SK-N-SH (cell line): ENCODE data around the gene GMPR. TPM values are rescaled to one million over a fixed set of nuclear protein-coding genes. Genes with fewer than 3 reads are reported as not detected.

Experiments used
- CTCF ChIA-PET: fragments of 300-600, 350-600 bp; formaldehyde crosslinking; extraction: SDS; loops from one replicate; lab custom pipeline; 2021; lab: Yijun Ruan, JAX
- POLR2A ChIA-PET: fragments of 350-600 bp; sonication (Branson Sonifier 250); formaldehyde crosslinking; extraction: SDS; loops from one replicate; lab custom pipeline; 2020; ENCODE audit warnings: antibody characterized with exemption, inconsistent platforms; lab: Yijun Ruan, JAX
- DNase-seq: peaks from one replicate; pipeline ENCODE4 v3.0.0; 2012
- H2AFZ ChIP-seq: fragments of 200-600 bp; sonication (generic); 2 replicates; pipeline ENCODE4 v1.8.1; 2016; ENCODE audit warnings: antibody characterized with exemption, mild to moderate bottlenecking, low read depth
- H3F3A ChIP-seq: fragments of 200-600 bp; sonication (generic); replicated peaks from 2 replicates; pipeline ENCODE3; 2016; ENCODE audit warnings: antibody characterized with exemption, mild to moderate bottlenecking; ENCODE audit not compliant: insufficient read depth
- H3K27ac ChIP-seq, 2 experiments: fragments of 200-500 bp in 1 of 2; fragments of 200-600 bp in 1 of 2; sonication (Bioruptor generic) in 1 of 2; sonication (generic), shearing (Covaris generic) in 1 of 2; 2 replicates each; pipeline versions ENCODE4 v1.5.1 to v1.6.1; 2014 to 2016; ENCODE audit warnings: low read depth in 2 of 2, inconsistent platforms in 1 of 2, low read length in 1 of 2, mild to moderate bottlenecking in 1 of 2, mixed read lengths in 1 of 2
- H3K27me3 ChIP-seq: fragments of 200-600 bp; sonication (generic), shearing (Covaris generic); 2 replicates; pipeline ENCODE4 v1.6.1; 2016; ENCODE audit warnings: mixed run types; ENCODE audit not compliant: insufficient read depth
- H3K36me3 ChIP-seq, 2 experiments: fragments of 200-500 bp in 1 of 2; fragments of 200-600 bp in 1 of 2; sonication (Bioruptor generic) in 1 of 2; sonication (generic) in 1 of 2; replicated peaks in 1 of 2; 2 replicates each; pipeline versions ENCODE3 to v1.5.1; 2014 to 2016; ENCODE audit warnings: low read length in 1 of 2, mild to moderate bottlenecking in 1 of 2; ENCODE audit not compliant: insufficient read depth in 2 of 2, control insufficient read depth in 1 of 2
- H3K4me1 ChIP-seq, 2 experiments: fragments of 200-500 bp in 1 of 2; fragments of 200-600 bp in 1 of 2; sonication (Bioruptor generic) in 1 of 2; sonication (generic), shearing (Covaris generic) in 1 of 2; 2 replicates each; pipeline versions ENCODE4 v1.5.1 to v1.6.1; 2014 to 2016; ENCODE audit warnings: low read depth in 1 of 2, low read length in 1 of 2, mixed run types in 1 of 2; ENCODE audit not compliant: insufficient read depth in 2 of 2, control insufficient read depth in 1 of 2
- H3K4me2 ChIP-seq: fragments of 200-600 bp; sonication (generic), shearing (Covaris generic); 2 replicates; pipeline ENCODE4 v1.6.1; 2017; ENCODE audit warnings: mixed run types
- H3K4me3 ChIP-seq, 2 experiments: fragments of 200-500 bp in 1 of 2; fragments of 200-600 bp in 1 of 2; sonication (Bioruptor generic) in 1 of 2; sonication (generic), shearing (Covaris generic) in 1 of 2; 2 replicates each; pipeline versions ENCODE4 v1.5.1 to v1.8.1; 2014 to 2016; ENCODE audit warnings: low read depth in 2 of 2, inconsistent platforms in 1 of 2, low read length in 1 of 2, mild to moderate bottlenecking in 1 of 2, mixed read lengths in 1 of 2, moderate library complexity in 1 of 2
- H3K79me2 ChIP-seq: fragments of 200-600 bp; sonication (generic); 2 replicates; pipeline ENCODE4 v1.8.1; 2017; ENCODE audit warnings: mild to moderate bottlenecking; ENCODE audit not compliant: insufficient read depth
- H3K9ac ChIP-seq: fragments of 200-600 bp; sonication (generic); 2 replicates; pipeline ENCODE4 v1.6.1; 2017; ENCODE audit warnings: mixed run types
- H3K9me2 ChIP-seq: fragments of 200-600 bp; sonication (generic); 2 replicates; pipeline ENCODE4 v1.6.1; 2017; ENCODE audit warnings: mixed run types
- H3K9me3 ChIP-seq: fragments of 200-600 bp; sonication (generic); 2 replicates; pipeline ENCODE4 v1.6.1; 2017; ENCODE audit warnings: mixed run types, mild to moderate bottlenecking, moderate library complexity
- H4K20me1 ChIP-seq: fragments of 200-600 bp; sonication (generic); 2 replicates; pipeline ENCODE4 v1.6.1; 2017; ENCODE audit warnings: mild to moderate bottlenecking, mixed run types; ENCODE audit not compliant: insufficient read depth
- CHD2 ChIP-seq: fragments of 150-350 bp; IDR thresholded peaks from 2 replicates; pipeline ENCODE4 v1.6.1; 2018; ENCODE audit warnings: low read length; ENCODE audit not compliant: partially characterized antibody
- EP300 ChIP-seq, 2 experiments: IDR thresholded peaks; 2 replicates each; pipeline versions ENCODE4 v1.4.0 to v1.6.1; 2012; ENCODE audit warnings: borderline replicate concordance in 1 of 2, low read depth in 1 of 2, low read length in 1 of 2
- FOSL2 ChIP-seq: IDR thresholded peaks from 2 replicates; pipeline ENCODE4 v1.4.0; 2012; ENCODE audit warnings: low read depth, mild to moderate bottlenecking, moderate library complexity, borderline replicate concordance
- FOXJ3 ChIP-seq: sonication (generic); formaldehyde crosslinking; IDR thresholded peaks from 2 replicates; pipeline ENCODE4 v1.5.1; 2020; ENCODE audit warnings: mild to moderate bottlenecking, missing genetic modification reagents
- JUND ChIP-seq: IDR thresholded peaks from 2 replicates; pipeline ENCODE4 v1.4.0; 2012
- MAX ChIP-seq: IDR thresholded peaks from 2 replicates; pipeline ENCODE4 v1.4.0; 2012; ENCODE audit warnings: low read depth
- MXI1 ChIP-seq: IDR thresholded peaks from 2 replicates; pipeline ENCODE4 v1.6.1; 2012; ENCODE audit warnings: mild to moderate bottlenecking, low read depth, low read length, improper control_type of control experiment
- NFIC ChIP-seq: IDR thresholded peaks from 2 replicates; pipeline ENCODE4 v1.4.0; 2012; ENCODE audit warnings: borderline replicate concordance
- PBX3 ChIP-seq: IDR thresholded peaks from 2 replicates; pipeline ENCODE4; 2012
- RAD21 ChIP-seq: IDR thresholded peaks from 2 replicates; pipeline ENCODE4 v1.6.1; 2012; ENCODE audit warnings: mild to moderate bottlenecking, low read length
- RFX5 ChIP-seq: IDR thresholded peaks from 2 replicates; pipeline ENCODE4 v1.6.1; 2012; ENCODE audit warnings: mild to moderate bottlenecking, improper control_type of control experiment, low read length
- RXRA ChIP-seq: IDR thresholded peaks from 2 replicates; pipeline ENCODE4 v1.4.0; 2012; ENCODE audit warnings: low read depth, mild to moderate bottlenecking, borderline replicate concordance
- SIN3A ChIP-seq: IDR thresholded peaks from 2 replicates; pipeline ENCODE4 v1.6.1; 2012; ENCODE audit warnings: low read depth, mild to moderate bottlenecking, low read length, moderate library complexity, borderline replicate concordance
- SMC3 ChIP-seq: IDR thresholded peaks from 2 replicates; pipeline ENCODE4 v1.6.1; 2012; ENCODE audit warnings: low read depth, low read length, improper control_type of control experiment
- TCF12 ChIP-seq: IDR thresholded peaks from 2 replicates; pipeline ENCODE4 v1.4.0; 2012
- TEAD4 ChIP-seq: IDR thresholded peaks from 2 replicates; pipeline ENCODE4 v1.4.0; 2012; ENCODE audit warnings: mild to moderate bottlenecking, borderline replicate concordance; ENCODE audit not compliant: insufficient read depth
- USF1 ChIP-seq: IDR thresholded peaks from 2 replicates; pipeline ENCODE4 v1.4.0; 2012; ENCODE audit warnings: low read depth, borderline replicate concordance
- YY1 ChIP-seq: IDR thresholded peaks from 2 replicates; pipeline ENCODE4 v1.4.0; 2012; ENCODE audit warnings: low read depth, mild to moderate bottlenecking
- WGBS: methylation state at CpG from one replicate; pipeline ENCODE4 v1.1.6; 2017; ENCODE audit warnings: low lambda C conversion rate; 5-methylcytosine and 5-hydroxymethylcytosine counted together
- polyA plus RNA-seq, 3 experiments: library from polyadenylated mRNA; depleted of rRNA; stranded (reverse); fragments of >200 nt; gene quantifications; 2 replicates each; pipeline ENCODE4 v1.2.3, GENCODE V29; 2012

Gene GMPR
- polyA plus RNA-seq, 1 of the 3 experiments (the other 2 are of a cell fraction) = 21.0 TPM

GRCh38 chr6:16336056-16336818 lies 97.8 kb downstream of the GMPR start (continued):
- TF ChIP-seq PBX3 (no peak), SMC3 (no peak), SIN3A (no peak), CHD2 (no peak), RAD21 (no peak)

GRCh38 chr6:16336911-16337294 lies 98.5 kb downstream of the GMPR start:
- Histone ChIP-seq H3K27ac (peak overlapping the region; percentile 89 to 94), H3F3A (peaks cover 49% of the 10 kb centered on the region), H2AFZ (no peak overlapping the region), H3K4me1 (peaks cover 52 to 63% of the 10 kb centered on the region in 2 experiments), H3K4me3 (no peak overlapping the region), H3K27me3 (no peaks in the 10 kb centered on the region), H3K9me2 (no peaks in the 10 kb centered on the region), H4K20me1 (peaks cover 1% of the 10 kb centered on the region; the same call in 1 of the 2 replicates), H3K4me2 (peak overlapping the region; percentile 35), H3K36me3 (no peaks in the 10 kb centered on the region), H3K9me3 (no peaks in the 10 kb centered on the region), H3K79me2 (peaks cover 9% of the 10 kb centered on the region), H3K9ac (no peak overlapping the region)
- TF ChIP-seq CHD2 (no peak), MXI1 (no peak), FOSL2 (no peak), YY1 (no peak), RFX5 (no peak)
- no peak for DNase-seq
- ChIA-PET CTCF (interaction anchor here (0.8 to 10.8 kb wide), 9 partner anchors 9 to 82 kb away, joined by 3 to 289 read pairs (median 4); no protein-coding TSS in a partner anchor), POLR2A (interaction anchor here (0.6 to 1.9 kb wide), 6 partner anchors 9 to 66 kb away, joined by 3 to 6 read pairs (median 3); no protein-coding TSS in a partner anchor)
- WGBS = 76% methylated on average over 6 of the region's 6 CpGs

GRCh38 chr6:16337295-16337975 lies 99.0 kb downstream of the GMPR start:
- Histone ChIP-seq H2AFZ (no peak overlapping the region), H3K9ac (no peak overlapping the region; the same call in 1 of the 2 replicates), H3K4me3 (no peak overlapping the region), H3K9me2 (no peaks in the 10 kb centered on the region), H3K4me1 (peaks cover 48 to 64% of the 10 kb centered on the region in 2 experiments), H3K36me3 (no peaks in the 10 kb centered on the region), H3K27me3 (no peaks in the 10 kb centered on the region), H3K79me2 (peaks cover 9% of the 10 kb centered on the region), H3K4me2 (peak overlapping the region; percentile 35), H3F3A (peaks cover 45% of the 10 kb centered on the region), H3K9me3 (no peaks in the 10 kb centered on the region), H4K20me1 (no peaks in the 10 kb centered on the region; the same call in 1 of the 2 replicates), H3K27ac (peak overlapping the region; percentile 89 to 94)
- DNase-seq = peak; percentile 81
- POLR2A ChIA-PET = interaction anchor here (0.6 to 1.9 kb wide), 6 partner anchors 8 to 66 kb away, joined by 3 to 6 read pairs (median 3); no protein-coding TSS in a partner anchor
- WGBS = 14% methylated on average over 11 of the region's 13 CpGs
- CTCF ChIA-PET = interaction anchor here (0.8 to 10.8 kb wide), 9 partner anchors 8 to 81 kb away, joined by 3 to 289 read pairs (median 4); no protein-coding TSS in a partner anchor
- peak; percentile 29; the same call in 1 of the 2 replicates for TF ChIP-seq FOSL2
- peak; percentile 85 to 90 for TF ChIP-seq EP300 (IDR thresholded peaks at IDR 0.05; ENCODE audit: borderline replicate concordance in 1 of 2, low read depth in 1 of 2, low read length in 1 of 2)
- TF ChIP-seq PBX3 = peak; percentile 84
- TF ChIP-seq USF1 = no peak; the same call in 1 of the 2 replicates
- peak; percentile 90 for TF ChIP-seq MXI1
- peak; percentile 81; the same call in 1 of the 2 replicates for TF ChIP-seq RXRA
- TF ChIP-seq TEAD4 = peak; percentile 75
- peak; percentile 99 for TF ChIP-seq TCF12
- peak; percentile 96 for TF ChIP-seq NFIC
- TF ChIP-seq RFX5 = no peak
- peak; percentile 41 for TF ChIP-seq CHD2
- peak; percentile 69 for TF ChIP-seq JUND
- TF ChIP-seq MAX = peak; percentile 88
- TF ChIP-seq FOXJ3 (CRISPR knock-in tag) = 0 out of 2 replicates have a peak, but pooled peaks have one; percentile 33
